Measurements from ENCODE around the gene UBE2F. TPM values are rescaled to one million over a fixed set of nuclear protein-coding genes. Genes with fewer than 3 reads are reported as not detected.

UBE2F gene
- total RNA-seq, 1 donor from 2014 or later: 56.8 TPM

DNA sequence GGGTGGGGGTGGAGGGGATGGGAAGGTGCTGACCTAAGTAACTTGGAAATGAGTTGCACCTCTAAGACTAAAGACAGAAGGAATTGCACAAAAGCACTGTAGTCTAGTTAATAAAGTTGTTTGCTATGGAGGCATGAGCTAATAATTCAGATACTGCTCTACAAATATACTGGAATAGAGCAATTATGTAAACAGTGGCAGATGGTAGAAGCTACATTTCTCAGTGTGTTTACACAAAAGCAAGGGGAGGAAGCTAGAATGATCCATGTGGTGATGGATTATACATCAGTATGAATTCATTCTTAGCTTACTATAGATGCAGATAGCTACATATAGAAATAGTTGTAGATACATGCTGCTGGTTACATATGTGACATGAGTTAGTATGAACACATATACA lies 27.6 kb upstream of the UBE2F start:
- no peaks in the 10 kb centered on the region for H3K36me3 Mint-ChIP-seq (ENCODE audit: low read depth)
- DNase-seq (ENCODE audit: low read depth, low spot score): no peak
- H3K9me3 Mint-ChIP-seq: no peaks in the 10 kb centered on the region
- H3K4me1 Mint-ChIP-seq: no peaks in the 10 kb centered on the region
- TF ChIP-seq, protein P1, sequence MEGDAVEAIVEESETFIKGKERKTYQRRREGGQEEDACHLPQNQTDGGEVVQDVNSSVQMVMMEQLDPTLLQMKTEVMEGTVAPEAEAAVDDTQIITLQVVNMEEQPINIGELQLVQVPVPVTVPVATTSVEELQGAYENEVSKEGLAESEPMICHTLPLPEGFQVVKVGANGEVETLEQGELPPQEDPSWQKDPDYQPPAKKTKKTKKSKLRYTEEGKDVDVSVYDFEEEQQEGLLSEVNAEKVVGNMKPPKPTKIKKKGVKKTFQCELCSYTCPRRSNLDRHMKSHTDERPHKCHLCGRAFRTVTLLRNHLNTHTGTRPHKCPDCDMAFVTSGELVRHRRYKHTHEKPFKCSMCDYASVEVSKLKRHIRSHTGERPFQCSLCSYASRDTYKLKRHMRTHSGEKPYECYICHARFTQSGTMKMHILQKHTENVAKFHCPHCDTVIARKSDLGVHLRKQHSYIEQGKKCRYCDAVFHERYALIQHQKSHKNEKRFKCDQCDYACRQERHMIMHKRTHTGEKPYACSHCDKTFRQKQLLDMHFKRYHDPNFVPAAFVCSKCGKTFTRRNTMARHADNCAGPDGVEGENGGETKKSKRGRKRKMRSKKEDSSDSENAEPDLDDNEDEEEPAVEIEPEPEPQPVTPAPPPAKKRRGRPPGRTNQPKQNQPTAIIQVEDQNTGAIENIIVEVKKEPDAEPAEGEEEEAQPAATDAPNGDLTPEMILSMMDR (conservative IDR thresholded peaks at IDR 0.05): no peak
- H3K27me3 Mint-ChIP-seq (ENCODE audit: low read depth): no peaks in the 10 kb centered on the region
- H3K4me3 Mint-ChIP-seq: no peak overlapping the region
- no peak overlapping the region for H3K27ac Mint-ChIP-seq (ENCODE audit: unreplicated experiment)

DNA sequence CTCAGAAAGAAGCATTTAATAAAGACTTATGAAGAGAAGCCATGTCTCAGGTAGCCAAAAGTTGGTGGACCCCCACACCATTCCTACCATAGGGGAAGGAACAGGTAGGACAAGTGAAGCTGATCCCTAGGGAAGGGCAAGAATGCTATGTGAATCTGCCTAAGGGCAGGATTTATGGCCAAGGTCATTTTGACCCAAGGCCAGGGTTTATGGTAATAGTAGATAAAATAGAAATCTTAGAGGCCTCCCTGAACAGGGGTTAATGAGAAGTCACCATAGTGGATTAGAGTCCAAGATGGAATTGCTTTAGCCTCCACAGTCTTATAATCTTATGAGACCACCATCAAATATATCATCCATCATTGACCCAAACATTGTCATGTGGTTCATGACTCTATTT lies 26.0 kb upstream of the UBE2F start:
- no peak for DNase-seq (ENCODE audit: low read depth, low spot score)
- peaks cover 4% of the 10 kb centered on the region for H3K9me3 Mint-ChIP-seq
- H3K4me1 Mint-ChIP-seq: no peaks in the 10 kb centered on the region
- no peaks in the 10 kb centered on the region for H3K27me3 Mint-ChIP-seq (ENCODE audit: low read depth)
- no peak overlapping the region for H3K27ac Mint-ChIP-seq (ENCODE audit: unreplicated experiment)
- no peak overlapping the region for H3K4me3 Mint-ChIP-seq
- TF ChIP-seq, protein P1 (conservative IDR thresholded peaks at IDR 0.05): no peak
- H3K36me3 Mint-ChIP-seq (ENCODE audit: low read depth): no peaks in the 10 kb centered on the region

DNA sequence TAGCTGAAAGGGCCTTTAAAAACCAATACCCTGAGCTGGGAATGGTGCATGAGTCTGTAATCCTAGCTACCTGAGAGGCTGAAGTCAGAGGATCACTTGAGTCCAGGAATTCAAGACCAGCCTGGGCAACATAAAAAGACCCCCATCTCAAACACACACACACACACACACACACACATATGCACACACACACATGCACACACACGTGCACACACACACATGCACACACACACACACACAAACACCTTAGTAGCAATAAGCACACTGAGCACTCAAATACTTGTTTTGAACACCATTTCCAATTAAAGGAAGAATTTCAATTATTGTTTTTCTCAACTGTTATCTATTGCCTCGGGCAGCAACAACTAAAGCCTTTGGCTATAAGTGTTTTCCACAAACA lies 25.6 kb upstream of the UBE2F start:
- Mint-ChIP-seq H3K4me1 (no peaks in the 10 kb centered on the region), H3K27ac (ENCODE audit: unreplicated experiment) (no peak overlapping the region), H3K36me3 (ENCODE audit: low read depth) (no peaks in the 10 kb centered on the region), H3K9me3 (peaks cover 5% of the 10 kb centered on the region), H3K4me3 (no peak overlapping the region), H3K27me3 (ENCODE audit: low read depth) (no peaks in the 10 kb centered on the region)
- TF ChIP-seq, protein P1 (conservative IDR thresholded peaks at IDR 0.05): no peak
- DNase-seq (ENCODE audit: low read depth, low spot score): no peak

DNA sequence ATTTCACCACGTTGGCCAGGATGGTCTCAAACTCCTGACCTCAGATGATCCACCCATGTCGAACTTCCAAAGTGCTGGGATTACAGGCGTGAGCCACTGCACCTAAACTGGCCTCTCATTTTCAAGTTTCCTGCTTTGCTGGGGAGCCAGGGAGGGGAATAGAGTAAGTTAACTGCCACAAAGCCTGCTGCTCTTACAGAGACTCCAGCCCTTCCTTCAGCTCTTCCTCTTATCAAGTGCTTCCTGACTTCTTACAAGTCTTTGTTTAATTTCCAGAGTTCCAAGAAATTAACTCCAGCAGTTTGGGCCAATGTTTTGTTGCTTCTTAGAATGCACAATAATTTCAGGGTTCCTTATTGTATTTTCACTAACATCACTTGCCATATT lies 24.3 kb upstream of the UBE2F start:
- H3K9me3 Mint-ChIP-seq: peaks cover 5% of the 10 kb centered on the region

DNA sequence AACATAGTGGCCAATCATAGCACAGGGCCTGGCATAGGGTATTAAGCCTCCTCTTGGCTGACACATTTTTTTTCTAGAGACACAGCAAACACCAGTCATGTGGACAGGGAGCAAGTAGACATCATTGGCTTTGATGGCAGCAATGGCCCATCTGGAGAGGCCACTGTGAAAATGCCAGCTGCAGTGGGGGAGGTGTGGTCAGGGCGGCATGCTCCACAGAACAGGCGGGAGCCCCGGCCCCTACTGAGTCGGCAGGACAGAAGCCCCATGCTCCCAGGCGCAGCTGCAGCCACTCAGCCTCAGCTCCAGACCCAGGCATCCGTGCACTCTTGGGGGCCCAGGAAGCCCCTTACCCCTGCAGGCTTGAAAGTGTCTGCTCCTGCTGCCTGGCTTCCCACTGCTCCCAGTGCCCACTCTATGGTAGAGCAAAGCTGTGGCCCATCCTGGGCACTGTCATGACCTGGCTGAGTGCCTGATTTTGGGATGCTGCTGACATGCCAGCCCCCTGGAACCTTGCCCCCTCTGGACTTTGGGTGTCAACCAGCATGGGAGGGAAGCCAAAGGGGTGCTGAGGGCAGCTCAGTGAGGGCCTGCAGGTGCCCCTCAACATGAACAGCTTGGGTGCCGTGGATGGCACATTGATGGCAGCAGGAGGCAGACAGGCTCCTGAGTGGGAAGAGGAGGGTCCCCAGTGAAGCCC lies 23.3 kb upstream of the UBE2F start:
- TF ChIP-seq, protein P1 (conservative IDR thresholded peaks at IDR 0.05): no peak
- H3K27ac Mint-ChIP-seq (ENCODE audit: unreplicated experiment): no peak overlapping the region
- H3K4me3 Mint-ChIP-seq: no peak overlapping the region
- no peaks in the 10 kb centered on the region for H3K4me1 Mint-ChIP-seq
- no peaks in the 10 kb centered on the region for H3K36me3 Mint-ChIP-seq (ENCODE audit: low read depth)
- peaks cover 3% of the 10 kb centered on the region for H3K27me3 Mint-ChIP-seq (ENCODE audit: low read depth)
- H3K9me3 Mint-ChIP-seq: peaks cover 5% of the 10 kb centered on the region
- no peak for DNase-seq (ENCODE audit: low read depth, low spot score)

More for the DNA sequence above, 24.3 kb upstream of the UBE2F start:
- Mint-ChIP-seq H3K36me3 (ENCODE audit: low read depth) (no peaks in the 10 kb centered on the region), H3K4me3 (no peak overlapping the region), H3K27ac (ENCODE audit: unreplicated experiment) (no peak overlapping the region), H3K4me1 (no peaks in the 10 kb centered on the region), H3K27me3 (ENCODE audit: low read depth) (peaks cover 3% of the 10 kb centered on the region)
- TF ChIP-seq, protein P1 (conservative IDR thresholded peaks at IDR 0.05): no peak
- DNase-seq (ENCODE audit: low read depth, low spot score): no peak

Measured in neural crest cell (in vitro differentiated cells).